CD8-positive, alpha-beta memory T cell (primary cell): ENCODE measurements around the gene EP400. TPM values are rescaled to one million over a fixed set of nuclear protein-coding genes. Genes with fewer than 3 reads are reported as not detected.
A peak's percentile ranks its signal among the peaks of the same experiment; 100 is the strongest.

Experiments
- CTCF ChIA-PET: fragments of 350-600 bp; sonication (Branson Sonifier 250); formaldehyde crosslinking; loops from one replicate; lab custom pipeline; 2021; ENCODE audit warnings: antibody characterized with exemption; lab: Charles Lee
- POLR2A ChIA-PET: fragments of 350-600 bp; sonication (Branson Sonifier 250); formaldehyde crosslinking; loops from one replicate; lab custom pipeline; 2021; ENCODE audit warnings: antibody characterized with exemption; lab: Charles Lee
- DNase-seq, 5 donors: peaks; one replicate each; pipeline versions ENCODE4 v3.0.0 to v3.0.0-alpha.2; 2020 to 2022; ENCODE audit warnings: mixed read lengths in 1 of 5
- H3K27ac ChIP-seq: one replicate; pipeline ENCODE4 v1.7.0; 2013; ENCODE audit warnings: low read depth, mild to moderate bottlenecking, low read length, moderate library complexity
- H3K27me3 ChIP-seq: 2 replicates; pipeline ENCODE4 v1.7.0; 2013; ENCODE audit warnings: low read length, mild to moderate bottlenecking; ENCODE audit not compliant: insufficient read depth, poor library complexity, severe bottlenecking
- H3K36me3 ChIP-seq: 2 replicates; pipeline ENCODE4 v1.7.0; 2013; ENCODE audit warnings: mild to moderate bottlenecking, low read length, moderate library complexity; ENCODE audit not compliant: insufficient read depth
- H3K4me1 ChIP-seq: 2 replicates; pipeline ENCODE4 v1.7.0; 2013; ENCODE audit warnings: mild to moderate bottlenecking, low read length, moderate library complexity; ENCODE audit not compliant: insufficient read depth
- H3K4me3 ChIP-seq: 2 replicates; pipeline ENCODE4 v1.7.0; 2013; ENCODE audit warnings: mild to moderate bottlenecking, low read length
- H3K9me3 ChIP-seq: 2 replicates; pipeline ENCODE4 v1.7.0; 2013; ENCODE audit warnings: mild to moderate bottlenecking, low read length
- H3K27ac Mint-ChIP-seq, 8 donors: one replicate each; pipeline ENCODE4 v1.8.0; 2020 to 2021; ENCODE audit warnings: mixed read lengths in 8 of 8, mild to moderate bottlenecking in 6 of 8, inconsistent platforms in 3 of 8, moderate library complexity in 3 of 8
- H3K27me3 Mint-ChIP-seq, 2 donors: one replicate each; pipeline ENCODE4 v1.8.0; 2020 to 2021; ENCODE audit warnings: mixed read lengths in 2 of 2, mild to moderate bottlenecking in 1 of 2, moderate library complexity in 1 of 2
- H3K36me3 Mint-ChIP-seq, 3 donors: one replicate each; pipeline ENCODE4 v1.8.0; 2020 to 2021; ENCODE audit warnings: mixed read lengths in 3 of 3, inconsistent platforms in 1 of 3, mild to moderate bottlenecking in 1 of 3
- H3K4me1 Mint-ChIP-seq, 3 donors: one replicate each; pipeline ENCODE4 v1.8.0; 2020 to 2021; ENCODE audit warnings: mixed read lengths in 3 of 3, inconsistent platforms in 1 of 3, mild to moderate bottlenecking in 1 of 3
- H3K4me3 Mint-ChIP-seq, 7 donors: one replicate each; pipeline ENCODE4 v1.8.0; 2020 to 2021; ENCODE audit warnings: mixed read lengths in 7 of 7, mild to moderate bottlenecking in 6 of 7, moderate library complexity in 4 of 7, inconsistent platforms in 2 of 7
- H3K9me3 Mint-ChIP-seq, 5 donors: one replicate each; pipeline ENCODE4 v1.8.0; 2020 to 2022; ENCODE audit warnings: mixed read lengths in 5 of 5, mild to moderate bottlenecking in 3 of 5, moderate library complexity in 2 of 5, inconsistent platforms in 1 of 5
- polyA plus RNA-seq: library from polyadenylated mRNA; unstranded; fragments of 300-500 nt; fragmentation: Illumina TruSeq; gene quantifications from one replicate; pipeline ENCODE4 v1.2.3, GENCODE V29; 2021
- total RNA-seq, 2 experiments: library from RNA; stranded (reverse); gene quantifications; one replicate each; pipeline ENCODE4 v1.2.3, GENCODE V29; 2021

Gene EP400
- total and polyA plus RNA-seq, 3 experiments from 2014 or later, result 4.3 to 48.8 (median 47.9) TPM

DNA sequence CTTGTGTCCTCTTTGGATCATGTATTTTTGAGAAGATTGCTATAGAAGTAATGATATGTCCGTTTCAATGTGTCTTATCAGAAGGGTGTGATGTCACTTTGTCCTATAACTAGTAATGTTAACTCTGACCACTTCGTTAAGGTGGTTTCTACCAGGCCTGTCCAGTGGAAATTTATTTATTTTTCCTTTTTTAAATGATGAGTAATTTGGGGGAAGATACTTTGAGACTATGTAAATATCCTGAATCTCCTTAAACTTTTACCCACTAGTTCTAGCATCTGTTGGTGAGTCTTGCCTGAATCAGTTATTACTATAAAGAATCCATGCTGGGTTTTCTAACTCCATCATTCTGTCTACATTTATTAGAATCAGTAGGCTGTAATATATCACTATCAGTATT lies 15.3 kb downstream of the EP400 start:
- Mint-ChIP-seq H3K4me1 (peaks cover 57 to 68% (median 68%) of the 10 kb centered on the region in 3 donors), H3K36me3 (peaks cover 0 to 49% (median 9%) of the 10 kb centered on the region in 3 donors), H3K9me3 (no peaks in the 10 kb centered on the region), H3K4me3 (no peak overlapping the region), H3K27me3 (no peaks in the 10 kb centered on the region), H3K27ac (peak overlapping the region; percentile 29 to 78 (median 56))
- Histone ChIP-seq H3K27ac (no peak overlapping the region), H3K36me3 (peaks cover 7% of the 10 kb centered on the region), H3K4me3 (no peak overlapping the region), H3K4me1 (peaks cover 22% of the 10 kb centered on the region), H3K27me3 (no peaks in the 10 kb centered on the region), H3K9me3 (no peaks in the 10 kb centered on the region)
- ChIA-PET CTCF (no interaction called here), POLR2A (no interaction called here)
- DNase-seq, result no peak

- H3K4me1 ChIP-seq, result no peaks in the 10 kb centered on the region
- Mint-ChIP-seq H3K36me3 (peaks cover 0 to 31% (median 12%) of the 10 kb centered on the region in 3 donors), H3K4me1 (peaks cover 44 to 62% (median 55%) of the 10 kb centered on the region in 3 donors), H3K9me3 (no peaks in the 10 kb centered on the region), H3K4me3 (no peak overlapping the region), H3K27me3 (no peaks in the 10 kb centered on the region), H3K27ac (peak overlapping the region in 1 of 8 donors; percentile 7)
- H3K9me3 ChIP-seq, result no peaks in the 10 kb centered on the region
- no peaks in the 10 kb centered on the region for H3K36me3 ChIP-seq
- no peak overlapping the region for H3K4me3 ChIP-seq
- ChIA-PET CTCF (no interaction called here), POLR2A (no interaction called here)
- H3K27me3 ChIP-seq, result no peaks in the 10 kb centered on the region
- H3K27ac ChIP-seq, result no peak overlapping the region
- DNase-seq, result no peak
Observed at GRCh38 chr12:131971226-131971625, 21.5 kb downstream of the EP400 start.

DNA sequence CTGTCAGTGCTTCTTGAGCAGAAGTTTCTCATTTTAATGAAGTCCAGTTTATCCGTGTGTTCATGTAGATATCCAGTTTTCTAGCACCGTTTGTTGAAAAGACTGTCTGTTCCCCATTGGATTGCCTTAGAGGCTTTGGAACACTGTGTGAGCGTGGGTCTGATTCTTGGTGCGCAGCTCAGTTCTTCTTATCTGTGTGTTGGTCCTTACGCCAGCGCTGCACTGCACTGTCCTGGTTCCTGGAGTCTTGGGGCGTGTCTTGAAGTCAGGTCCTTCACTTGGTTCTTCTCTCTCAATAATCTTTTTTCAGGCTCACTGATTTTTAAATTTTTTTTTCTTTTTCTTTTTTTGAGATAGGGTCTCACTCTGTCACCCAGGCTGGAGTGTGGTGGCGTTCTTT lies 25.5 kb downstream of the EP400 start:
- H3K4me1 Mint-ChIP-seq, result peaks cover 25 to 50% (median 42%) of the 10 kb centered on the region in 3 donors
- no peaks in the 10 kb centered on the region for H3K9me3 Mint-ChIP-seq
- CTCF ChIA-PET, result no interaction called here
- no peaks in the 10 kb centered on the region for H3K9me3 ChIP-seq
- no peaks in the 10 kb centered on the region for H3K27me3 Mint-ChIP-seq
- H3K27ac ChIP-seq, result no peak overlapping the region
- no peaks in the 10 kb centered on the region for H3K27me3 ChIP-seq
- no peak overlapping the region for H3K4me3 ChIP-seq
- H3K36me3 Mint-ChIP-seq, result peaks cover 2 to 44% (median 7%) of the 10 kb centered on the region in 3 donors
- POLR2A ChIA-PET, result no interaction called here
- H3K36me3 ChIP-seq, result peaks cover 5% of the 10 kb centered on the region
- no peaks in the 10 kb centered on the region for H3K4me1 ChIP-seq
- peak overlapping the region in 1 of 8 donors; percentile 61 for H3K27ac Mint-ChIP-seq
- no peak for DNase-seq
- no peak overlapping the region for H3K4me3 Mint-ChIP-seq

DNA sequence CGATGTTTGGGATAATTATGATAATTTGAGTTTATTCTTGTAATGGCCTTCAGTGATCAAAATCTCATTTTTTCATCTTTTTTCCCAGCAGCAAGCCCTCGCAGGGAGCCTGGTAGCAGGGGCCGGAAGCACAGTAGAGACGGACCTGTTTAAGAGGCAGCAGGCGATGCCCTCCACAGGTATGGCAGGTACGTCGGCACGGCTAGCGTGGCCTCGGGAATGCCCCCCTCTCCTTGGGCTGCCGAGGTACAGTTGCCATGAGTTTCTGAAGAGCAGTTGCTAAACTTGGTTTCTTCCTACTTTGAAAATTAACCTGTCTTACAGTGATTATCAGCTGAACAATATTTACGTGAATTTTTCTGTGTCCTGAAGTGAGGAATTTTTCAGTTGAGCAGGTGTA lies 29.9 kb downstream of the EP400 start:
- POLR2A ChIA-PET, result interaction anchor here (0.6 kb wide), 1 partner anchor 776 kb away, joined by 5 read pairs; no protein-coding TSS in a partner anchor
- peaks cover 13% of the 10 kb centered on the region for H3K36me3 ChIP-seq
- no peaks in the 10 kb centered on the region for H3K27me3 Mint-ChIP-seq

GRCh38 chr12:131980263-131980662 lies 30.5 kb downstream of the EP400 start:
- ChIA-PET CTCF (no interaction called here), POLR2A (interaction anchor here (0.6 kb wide), 1 partner anchor 775 kb away, joined by 5 read pairs; no protein-coding TSS in a partner anchor)
- H3K36me3 Mint-ChIP-seq, result peaks cover 4 to 69% (median 9%) of the 10 kb centered on the region in 3 donors
- no peak for DNase-seq
- Histone ChIP-seq H3K27me3 (no peaks in the 10 kb centered on the region), H3K36me3 (peaks cover 13% of the 10 kb centered on the region), H3K27ac (no peak overlapping the region), H3K4me1 (no peaks in the 10 kb centered on the region), H3K9me3 (no peaks in the 10 kb centered on the region), H3K4me3 (no peak overlapping the region)
- no peak overlapping the region for H3K4me3 Mint-ChIP-seq
- no peaks in the 10 kb centered on the region for H3K27me3 Mint-ChIP-seq
- no peaks in the 10 kb centered on the region for H3K9me3 Mint-ChIP-seq
- peaks cover 11 to 25% (median 23%) of the 10 kb centered on the region in 3 donors for H3K4me1 Mint-ChIP-seq
- no peak overlapping the region for H3K27ac Mint-ChIP-seq

More for the DNA sequence above, 29.9 kb downstream of the EP400 start:
- H3K9me3 Mint-ChIP-seq, result no peaks in the 10 kb centered on the region
- peaks cover 4 to 67% (median 9%) of the 10 kb centered on the region in 3 donors for H3K36me3 Mint-ChIP-seq
- CTCF ChIA-PET, result no interaction called here
- H3K4me3 Mint-ChIP-seq, result no peak overlapping the region
- Histone ChIP-seq H3K9me3 (no peaks in the 10 kb centered on the region), H3K4me3 (no peak overlapping the region), H3K27me3 (no peaks in the 10 kb centered on the region), H3K27ac (no peak overlapping the region), H3K4me1 (no peaks in the 10 kb centered on the region)
- peaks cover 11 to 29% (median 25%) of the 10 kb centered on the region in 3 donors for H3K4me1 Mint-ChIP-seq
- DNase-seq, result no peak
- peak overlapping the region in 1 of 8 donors; percentile 42 for H3K27ac Mint-ChIP-seq

GRCh38 chr12:131981388-131981787 lies 31.6 kb downstream of the EP400 start:
- Mint-ChIP-seq H3K9me3 (no peaks in the 10 kb centered on the region), H3K4me3 (no peak overlapping the region), H3K4me1 (peaks cover 8 to 15% (median 15%) of the 10 kb centered on the region in 3 donors), H3K27ac (peak overlapping the region in 1 of 8 donors; percentile 33), H3K27me3 (no peaks in the 10 kb centered on the region), H3K36me3 (peaks cover 4 to 76% (median 9%) of the 10 kb centered on the region in 3 donors)
- Histone ChIP-seq H3K36me3 (peaks cover 13% of the 10 kb centered on the region), H3K27ac (no peak overlapping the region), H3K4me1 (no peaks in the 10 kb centered on the region), H3K27me3 (no peaks in the 10 kb centered on the region), H3K9me3 (no peaks in the 10 kb centered on the region), H3K4me3 (no peak overlapping the region)
- CTCF ChIA-PET, result no interaction called here
- no peak for DNase-seq
- POLR2A ChIA-PET, result no interaction called here

DNA sequence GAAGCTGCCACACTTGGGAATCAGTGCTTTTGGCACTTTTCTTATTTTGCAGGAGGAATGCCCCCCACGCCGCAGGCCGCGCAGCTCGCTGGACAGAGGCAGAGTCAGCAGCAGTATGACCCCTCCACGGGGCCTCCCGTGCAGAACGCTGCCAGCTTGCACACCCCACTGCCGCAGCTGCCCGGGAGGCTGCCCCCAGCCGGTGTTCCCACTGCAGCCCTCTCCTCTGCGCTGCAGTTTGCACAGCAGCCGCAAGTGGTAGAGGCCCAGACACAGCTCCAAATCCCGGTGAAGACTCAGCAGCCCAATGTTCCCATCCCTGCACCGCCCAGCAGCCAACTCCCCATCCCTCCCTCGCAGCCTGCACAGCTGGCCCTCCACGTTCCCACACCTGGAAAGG lies 32.3 kb downstream of the EP400 start:
- Histone ChIP-seq H3K27me3 (no peaks in the 10 kb centered on the region), H3K36me3 (peaks cover 19% of the 10 kb centered on the region), H3K4me1 (no peaks in the 10 kb centered on the region), H3K4me3 (no peak overlapping the region), H3K27ac (no peak overlapping the region), H3K9me3 (no peaks in the 10 kb centered on the region)
- peaks cover 4 to 11% (median 10%) of the 10 kb centered on the region in 3 donors for H3K4me1 Mint-ChIP-seq
- no peaks in the 10 kb centered on the region for H3K27me3 Mint-ChIP-seq
- DNase-seq, result no peak
- ChIA-PET POLR2A (no interaction called here), CTCF (no interaction called here)
- no peaks in the 10 kb centered on the region for H3K9me3 Mint-ChIP-seq
- peaks cover 8 to 80% (median 13%) of the 10 kb centered on the region in 3 donors for H3K36me3 Mint-ChIP-seq
- no peak overlapping the region for H3K4me3 Mint-ChIP-seq
- H3K27ac Mint-ChIP-seq, result peak overlapping the region in 1 of 8 donors; percentile 65

- H3K27ac Mint-ChIP-seq, result no peak overlapping the region
- CTCF ChIA-PET, result no interaction called here
Observed at GRCh38 chr12:131983026-131983425, 33.3 kb downstream of the EP400 start.

More at GRCh38 chr12:131983026-131983425, 33.3 kb downstream of the EP400 start:
- H3K9me3 ChIP-seq, result no peaks in the 10 kb centered on the region
- H3K4me3 ChIP-seq, result no peak overlapping the region
- Mint-ChIP-seq H3K4me3 (no peak overlapping the region), H3K27me3 (no peaks in the 10 kb centered on the region), H3K36me3 (peaks cover 13 to 83% (median 20%) of the 10 kb centered on the region in 3 donors), H3K4me1 (peaks cover 0 to 9% (median 4%) of the 10 kb centered on the region in 3 donors), H3K9me3 (no peaks in the 10 kb centered on the region)
- H3K27me3 ChIP-seq, result no peaks in the 10 kb centered on the region
- POLR2A ChIA-PET, result no interaction called here
- H3K4me1 ChIP-seq, result no peaks in the 10 kb centered on the region
- H3K36me3 ChIP-seq, result peaks cover 29% of the 10 kb centered on the region
- DNase-seq, result no peak
- no peak overlapping the region for H3K27ac ChIP-seq
